GM12864 (cell line): Measurements from ENCODE around the gene STRN.
A peak's percentile ranks its signal among the peaks of the same experiment; 100 is the strongest.
"Not testable (repeated sequence)": the region's sequence is repeated elsewhere in the genome, so short reads cannot be mapped to it uniquely, and the experiment has no call there.

Source experiments
- DNase-seq: peaks from one replicate; pipeline ENCODE4 v3.0.0-alpha.2; 2011; ENCODE audit warnings: low read depth
- H3K4me3 ChIP-seq: 2 replicates; pipeline ENCODE4 v1.5.1; 2011; ENCODE audit warnings: mild to moderate bottlenecking, low read depth, low read length, control low read depth
- CTCF ChIP-seq: IDR thresholded peaks from 2 replicates; pipeline ENCODE4 v1.5.1; 2011; ENCODE audit warnings: low read depth, mild to moderate bottlenecking, moderate library complexity, low read length, control low read depth, inconsistent platforms; ENCODE audit errors: missing control alignments

Gene STRN

GRCh38 chr2:36966370-36967235, at the start of gene STRN:
Gene STRN, minus strand, starts transcription at chr2:36966536. Its CDS starts 73 bp downstream, at chr2:36966463.
- peak; percentile 91 for DNase-seq
- TF ChIP-seq CTCF, result no peak
- peak within 1 kb of the TSS; percentile 76 for H3K4me3 ChIP-seq

- no peak overlapping the region for H3K4me3 ChIP-seq
- DNase-seq, result no peak
- TF ChIP-seq CTCF, result no peak
Observed at GRCh38 chr2:37013315-37013641, 46.9 kb upstream of the STRN start.

GRCh38 chr2:37011130-37011529, 44.8 kb upstream of the STRN start:
- no peak overlapping the region for H3K4me3 ChIP-seq
- DNase-seq, result no peak
- no peak for TF ChIP-seq CTCF

- H3K4me3 ChIP-seq, result no peak overlapping the region
- peak; percentile 48 for TF ChIP-seq CTCF
- DNase-seq, result peak; percentile 35
Observed at GRCh38 chr2:37005118-37005868, 39.0 kb upstream of the STRN start.

GRCh38 chr2:37000988-37001556, 34.7 kb upstream of the STRN start:
- no peak for DNase-seq
- H3K4me3 ChIP-seq, result no peak overlapping the region
- no peak for TF ChIP-seq CTCF

- no peak for TF ChIP-seq CTCF
- H3K4me3 ChIP-seq, result no peak overlapping the region
- no peak for DNase-seq
Observed at GRCh38 chr2:37000318-37000717, 34.0 kb upstream of the STRN start.

- H3K4me3 ChIP-seq, DNase-seq: not testable (repeated sequence)
Observed at GRCh38 chr2:36999416-36999815, 33.1 kb upstream of the STRN start.
